Pancreas (tissue), 10 donors: Measurements from ENCODE around the gene HMGB1. TPM values are rescaled to one million over a fixed set of nuclear protein-coding genes. Genes with fewer than 3 reads are reported as not detected.
"Not testable (repeated sequence)": the region's sequence is repeated elsewhere in the genome, so short reads cannot be mapped to it uniquely, and the experiment has no call there.

Source experiments
- ATAC-seq, 4 donors: fragments of 200-7000 bp; cut with Tn5 transposase; one replicate each; pipeline versions ENCODE4 v1.8.0 to v1.9.1; 2020; ENCODE audit warnings: mild to moderate bottlenecking in 4 of 4, moderate library complexity in 4 of 4
- DNase-seq, 6 donors: peaks; one replicate each; pipeline ENCODE4 v3.0.0-alpha.2; 2020
- FAIRE-seq: peaks from 2 replicates; lab custom pipeline; 2012; peaks lifted over from hg19 to GRCh38; lab: Jason Lieb, UNC
- H3K27ac ChIP-seq, 4 donors: fragments of 200-600 bp; sonication (generic); 1 replicate in 3 of 4; 2 replicates in 1 of 4; pipeline versions ENCODE4 v1.5.0 to v1.8.0; 2020
- H3K27me3 ChIP-seq, 4 donors: fragments of 200-600 bp; one replicate each; pipeline ENCODE4 v1.8.0; 2021
- H3K36me3 ChIP-seq, 3 donors: fragments of 200-600 bp; sonication (generic) in 1 of 3; one replicate each; pipeline versions ENCODE4 v1.5.0 to v1.8.0; 2020 to 2021
- H3K4me1 ChIP-seq, 3 donors: fragments of 200-600 bp; one replicate each; pipeline ENCODE4 v1.8.0; 2021
- H3K4me3 ChIP-seq, 4 donors: fragments of 200-600 bp; sonication (generic) in 2 of 4; one replicate each; pipeline versions ENCODE4 v1.5.0 to v1.8.0; 2020 to 2021
- H3K9me3 ChIP-seq, 4 donors: fragments of 200-600 bp; one replicate each; pipeline ENCODE4 v1.8.0; 2021
- CTCF ChIP-seq, 4 donors: fragments of 200-600 bp; sonication (generic) in 3 of 4; IDR thresholded peaks; one replicate each; pipeline versions ENCODE4 v1.5.0 to v1.8.0; 2021; ENCODE audit warnings: antibody characterized with exemption in 4 of 4
- WGBS, 2 donors: extraction: QIAGEN DNeasy Blood & Tissue Kit; methylation state at CpG; one replicate each; pipeline ENCODE4 v1.1.7; 2013; 5-methylcytosine and 5-hydroxymethylcytosine counted together
- intact Hi-C, 3 donors: fragments of 100-400 bp; cut with DNase I; formaldehyde crosslinking; loops; one replicate each; pipeline versions ENCODE4 v1.11.1 to v1.14.2; 2022
- polyA plus RNA-seq, 2 donors: library from polyadenylated mRNA; stranded (reverse); fragments of 200-250 nt; gene quantifications; one replicate each; pipeline ENCODE4 v1.2.3, GENCODE V29; 2013
- total RNA-seq, 6 donors: library from RNA; stranded (reverse); fragmentation: NEBNext Ultra II Directional in 4 of 6; extraction: Animal tissue kit (Norgen Biotek cat#: 25700) in 4 of 6; gene quantifications; one replicate each; pipeline versions ENCODE4 v1.2.1 to v1.2.4, GENCODE V29; 2021 to 2023
- donor health status: healthy with polysubstance abuse.
- donor health status: DM: no; HTN: no; CAD: no; lungs with moderate emphysema.
- donor health status: DM: no; HTN: no; CAD: no.
- donor health status: control.
- donor health status: control.
- donor health status: Bipolar disorder and iron deficiency.
- donor health status: DM: yes; HTN: yes; CAD: no.
- donor health status: DM: no; HTN: no; CAD: no.
- donor health status: DM: no; HTN: no; CAD: no.
- donor health status: DM: yes; HTN: yes; CAD: no.

HMGB1 gene
- total and polyA plus RNA-seq, 8 donors, result 53.5 to 196 (median 97.5) TPM

- peak in 1 of 4 donors; percentile 41 for ATAC-seq
- H3K27me3 ChIP-seq, result no peaks in the 10 kb centered on the region
- 21 to 28% methylated on average over 3 of the region's 3 CpGs for WGBS, 2 donors
- no peaks in the 10 kb centered on the region for H3K4me1 ChIP-seq
- DNase-seq, result no peak
- no peak overlapping the region for H3K4me3 ChIP-seq
- no peak for FAIRE-seq
- TF ChIP-seq CTCF (IDR thresholded peaks at IDR 0.05), result no peak
- H3K27ac ChIP-seq, result no peak overlapping the region
- H3K9me3 ChIP-seq, result no peaks in the 10 kb centered on the region
- intact Hi-C loops, result no loop called here
- H3K36me3 ChIP-seq, result no peaks in the 10 kb centered on the region
These were observed 9.4 kb downstream of the HMGB1 start for GRCh38 chr13:30456290-30456689.

GRCh38 chr13:30454991-30455390 is 10.7 kb downstream of the HMGB1 start:
- DNase-seq (no peak), ATAC-seq (no peak), FAIRE-seq (no peak)
- intact Hi-C loops, result no loop called here
- no peak overlapping the region for H3K4me3 ChIP-seq
- no peak overlapping the region for H3K27ac ChIP-seq
- WGBS, 2 donors, result 85 to 94% methylated on average over 2 of the region's 2 CpGs
- H3K9me3 ChIP-seq, result no peaks in the 10 kb centered on the region
- TF ChIP-seq CTCF (IDR thresholded peaks at IDR 0.05), result no peak
- no peaks in the 10 kb centered on the region for H3K36me3 ChIP-seq
- H3K4me1 ChIP-seq, result no peaks in the 10 kb centered on the region
- H3K27me3 ChIP-seq, result no peaks in the 10 kb centered on the region

- Histone ChIP-seq H3K36me3 (no peaks in the 10 kb centered on the region), H3K27me3 (no peaks in the 10 kb centered on the region), H3K27ac (no peak overlapping the region), H3K9me3 (no peaks in the 10 kb centered on the region), H3K4me1 (no peaks in the 10 kb centered on the region), H3K4me3 (no peak overlapping the region)
- no peak for DNase-seq
- intact Hi-C loops, result no loop called here
- WGBS, 2 donors, result 86 to 88% methylated on average over 4 of the region's 4 CpGs
- ATAC-seq, result no peak
- FAIRE-seq, result no peak
- TF ChIP-seq CTCF (IDR thresholded peaks at IDR 0.05), result no peak
These were observed 12.0 kb downstream of the HMGB1 start for GRCh38 chr13:30453727-30454126.

- ATAC-seq, H3K4me3 ChIP-seq, H3K4me1 ChIP-seq, DNase-seq, H3K27me3 ChIP-seq, FAIRE-seq, H3K36me3 ChIP-seq, H3K9me3 ChIP-seq, intact Hi-C loops, H3K27ac ChIP-seq: not testable (repeated sequence)
- WGBS, 2 donors, result 90 to 94% methylated on average over 12 of the region's 12 CpGs
These were observed 14.3 kb downstream of the HMGB1 start for GRCh38 chr13:30451476-30451875.

GRCh38 chr13:30450066-30450465 is 15.7 kb downstream of the HMGB1 start:
- Histone ChIP-seq H3K36me3 (no peaks in the 10 kb centered on the region), H3K27ac (no peak overlapping the region), H3K9me3 (no peaks in the 10 kb centered on the region), H3K4me1 (no peaks in the 10 kb centered on the region), H3K4me3 (no peak overlapping the region), H3K27me3 (no peaks in the 10 kb centered on the region)
- intact Hi-C loops, result no loop called here
- TF ChIP-seq CTCF (IDR thresholded peaks at IDR 0.05), result no peak
- ATAC-seq (no peak), DNase-seq (no peak), FAIRE-seq (no peak)
- 94 to 100% methylated on average over 2 of the region's 2 CpGs for WGBS, 2 donors
